Measurements from ENCODE around the gene CCDC102A.

DNA sequence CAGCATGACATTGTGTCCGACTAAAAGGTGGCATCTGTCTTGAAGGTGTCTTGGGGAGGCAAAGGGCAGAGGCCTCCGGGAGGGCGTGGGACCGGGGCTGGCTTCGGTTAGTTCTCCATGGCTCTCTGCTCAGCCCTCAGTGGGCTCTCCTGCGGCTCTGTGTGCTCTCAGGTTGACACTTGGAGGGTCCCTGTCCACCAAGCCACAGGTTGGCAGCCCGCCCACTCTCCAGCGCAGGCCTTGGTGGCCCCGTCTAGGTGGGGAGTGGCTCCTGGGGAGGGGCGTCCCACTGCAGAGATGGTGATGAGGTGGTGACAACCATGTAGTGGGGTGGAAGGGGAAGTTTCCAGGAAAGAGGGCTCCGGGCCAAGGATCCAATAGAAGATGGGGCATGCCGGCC, 37.7 kb upstream of the CCDC102A start:
- TF ChIP-seq CBFB (IDR thresholded peaks at IDR 0.05; ENCODE audit: low read depth) (no peak), POLR2AphosphoS2 (IDR thresholded peaks at IDR 0.05; ENCODE audit: low read depth, low read length) (no peak), EZH2 (IDR thresholded peaks at IDR 0.05; ENCODE audit: borderline replicate concordance, control insufficient read depth, low read depth, low read length) (no peak), TARDBP (IDR thresholded peaks at IDR 0.05; ENCODE audit: borderline replicate concordance) (no peak), POLR2AphosphoS5 (IDR thresholded peaks at IDR 0.05; ENCODE audit: low read length) (no peak)
- TF ChIP-seq, protein P1, sequence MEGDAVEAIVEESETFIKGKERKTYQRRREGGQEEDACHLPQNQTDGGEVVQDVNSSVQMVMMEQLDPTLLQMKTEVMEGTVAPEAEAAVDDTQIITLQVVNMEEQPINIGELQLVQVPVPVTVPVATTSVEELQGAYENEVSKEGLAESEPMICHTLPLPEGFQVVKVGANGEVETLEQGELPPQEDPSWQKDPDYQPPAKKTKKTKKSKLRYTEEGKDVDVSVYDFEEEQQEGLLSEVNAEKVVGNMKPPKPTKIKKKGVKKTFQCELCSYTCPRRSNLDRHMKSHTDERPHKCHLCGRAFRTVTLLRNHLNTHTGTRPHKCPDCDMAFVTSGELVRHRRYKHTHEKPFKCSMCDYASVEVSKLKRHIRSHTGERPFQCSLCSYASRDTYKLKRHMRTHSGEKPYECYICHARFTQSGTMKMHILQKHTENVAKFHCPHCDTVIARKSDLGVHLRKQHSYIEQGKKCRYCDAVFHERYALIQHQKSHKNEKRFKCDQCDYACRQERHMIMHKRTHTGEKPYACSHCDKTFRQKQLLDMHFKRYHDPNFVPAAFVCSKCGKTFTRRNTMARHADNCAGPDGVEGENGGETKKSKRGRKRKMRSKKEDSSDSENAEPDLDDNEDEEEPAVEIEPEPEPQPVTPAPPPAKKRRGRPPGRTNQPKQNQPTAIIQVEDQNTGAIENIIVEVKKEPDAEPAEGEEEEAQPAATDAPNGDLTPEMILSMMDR (IDR thresholded peaks at IDR 0.05 in 2 of 3, conservative IDR thresholded peaks at IDR 0.05 in 1 of 3; ENCODE audit: control insufficient read depth in 2 of 3, extremely low read depth in 1 of 3, insufficient read depth in 1 of 3, low read depth in 3 of 3, low read length in 3 of 3) = no peak

Data from GM12878 (cell line).